ENCODE measurements around the gene TESK2.

The TESK2 gene

DNA sequence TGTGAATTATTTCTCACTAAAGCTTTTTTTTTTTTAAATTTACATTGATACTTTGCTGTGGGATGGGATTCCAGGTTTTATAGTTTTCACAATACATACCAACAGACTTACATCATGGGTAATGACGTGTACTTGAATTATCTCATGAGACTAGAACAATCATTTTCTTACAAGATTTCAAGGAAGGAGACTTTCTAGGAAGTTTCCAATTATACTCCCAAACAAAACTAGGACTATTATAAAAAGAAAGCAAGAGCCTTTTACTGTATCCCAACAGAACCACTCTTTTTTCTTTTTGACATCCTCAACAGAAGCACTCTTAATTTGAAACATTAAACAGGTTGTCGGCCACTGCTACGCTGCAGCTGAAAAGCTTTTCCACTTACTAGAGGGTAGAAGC, 48.7 kb downstream of the TESK2 start:
- TF ChIP-seq, protein P1, sequence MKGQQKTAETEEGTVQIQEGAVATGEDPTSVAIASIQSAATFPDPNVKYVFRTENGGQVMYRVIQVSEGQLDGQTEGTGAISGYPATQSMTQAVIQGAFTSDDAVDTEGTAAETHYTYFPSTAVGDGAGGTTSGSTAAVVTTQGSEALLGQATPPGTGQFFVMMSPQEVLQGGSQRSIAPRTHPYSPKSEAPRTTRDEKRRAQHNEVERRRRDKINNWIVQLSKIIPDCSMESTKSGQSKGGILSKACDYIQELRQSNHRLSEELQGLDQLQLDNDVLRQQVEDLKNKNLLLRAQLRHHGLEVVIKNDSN (IDR thresholded peaks at IDR 0.05), result no peak
- no peak for TF ChIP-seq CEBPB (IDR thresholded peaks at IDR 0.05)
- no peak for TF ChIP-seq NFIC (IDR thresholded peaks at IDR 0.05)
- no peak for TF ChIP-seq TAF1 (IDR thresholded peaks at IDR 0.05; ENCODE audit: low read depth)
- no peak for TF ChIP-seq RAD21 (IDR thresholded peaks at IDR 0.05; ENCODE audit: low read depth)
- no peak for TF ChIP-seq YY1 (IDR thresholded peaks at IDR 0.05; ENCODE audit: low read depth)
- TF ChIP-seq, protein P2, sequence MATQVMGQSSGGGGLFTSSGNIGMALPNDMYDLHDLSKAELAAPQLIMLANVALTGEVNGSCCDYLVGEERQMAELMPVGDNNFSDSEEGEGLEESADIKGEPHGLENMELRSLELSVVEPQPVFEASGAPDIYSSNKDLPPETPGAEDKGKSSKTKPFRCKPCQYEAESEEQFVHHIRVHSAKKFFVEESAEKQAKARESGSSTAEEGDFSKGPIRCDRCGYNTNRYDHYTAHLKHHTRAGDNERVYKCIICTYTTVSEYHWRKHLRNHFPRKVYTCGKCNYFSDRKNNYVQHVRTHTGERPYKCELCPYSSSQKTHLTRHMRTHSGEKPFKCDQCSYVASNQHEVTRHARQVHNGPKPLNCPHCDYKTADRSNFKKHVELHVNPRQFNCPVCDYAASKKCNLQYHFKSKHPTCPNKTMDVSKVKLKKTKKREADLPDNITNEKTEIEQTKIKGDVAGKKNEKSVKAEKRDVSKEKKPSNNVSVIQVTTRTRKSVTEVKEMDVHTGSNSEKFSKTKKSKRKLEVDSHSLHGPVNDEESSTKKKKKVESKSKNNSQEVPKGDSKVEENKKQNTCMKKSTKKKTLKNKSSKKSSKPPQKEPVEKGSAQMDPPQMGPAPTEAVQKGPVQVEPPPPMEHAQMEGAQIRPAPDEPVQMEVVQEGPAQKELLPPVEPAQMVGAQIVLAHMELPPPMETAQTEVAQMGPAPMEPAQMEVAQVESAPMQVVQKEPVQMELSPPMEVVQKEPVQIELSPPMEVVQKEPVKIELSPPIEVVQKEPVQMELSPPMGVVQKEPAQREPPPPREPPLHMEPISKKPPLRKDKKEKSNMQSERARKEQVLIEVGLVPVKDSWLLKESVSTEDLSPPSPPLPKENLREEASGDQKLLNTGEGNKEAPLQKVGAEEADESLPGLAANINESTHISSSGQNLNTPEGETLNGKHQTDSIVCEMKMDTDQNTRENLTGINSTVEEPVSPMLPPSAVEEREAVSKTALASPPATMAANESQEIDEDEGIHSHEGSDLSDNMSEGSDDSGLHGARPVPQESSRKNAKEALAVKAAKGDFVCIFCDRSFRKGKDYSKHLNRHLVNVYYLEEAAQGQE (IDR thresholded peaks at IDR 0.05; ENCODE audit: low read depth), result no peak
- TF ChIP-seq EGR1 (IDR thresholded peaks at IDR 0.05), result no peak

DNA sequence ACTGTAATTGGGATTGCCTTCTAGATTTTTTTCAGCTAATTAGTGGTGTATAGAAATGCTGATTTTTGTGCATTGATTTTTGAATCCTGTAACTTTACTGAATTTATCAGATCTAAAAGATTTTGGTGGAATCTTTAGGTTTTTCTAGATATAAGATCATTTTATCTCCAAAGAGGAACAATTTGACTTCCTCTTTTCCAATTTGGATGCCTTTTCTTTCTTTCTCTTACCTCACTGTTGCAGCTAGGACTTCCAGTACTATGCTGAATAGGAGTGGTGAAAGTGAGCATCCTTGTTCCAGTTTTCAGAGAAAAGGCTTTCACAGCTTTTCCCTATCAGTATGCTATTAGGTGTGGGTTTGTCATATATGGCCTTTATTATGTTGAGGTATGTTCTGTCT, 53.6 kb downstream of the TESK2 start:
- TF ChIP-seq FOXM1 (IDR thresholded peaks at IDR 0.05; ENCODE audit: borderline replicate concordance, low read depth), result no peak
- no peak for TF ChIP-seq TCF12 (IDR thresholded peaks at IDR 0.05; ENCODE audit: low read depth)
- TF ChIP-seq TAF1 (IDR thresholded peaks at IDR 0.05; ENCODE audit: low read depth), result no peak
- no peak for TF ChIP-seq ZBTB7A (IDR thresholded peaks at IDR 0.05; ENCODE audit: low read depth)
- TF ChIP-seq CREB1 (IDR thresholded peaks at IDR 0.05; ENCODE audit: low read depth), result no peak
- no peak for TF ChIP-seq YY1 (IDR thresholded peaks at IDR 0.05; ENCODE audit: low read depth)
- no peak for TF ChIP-seq NFIC (IDR thresholded peaks at IDR 0.05)
- TF ChIP-seq, protein P1 (IDR thresholded peaks at IDR 0.05), result no peak
- no peak for TF ChIP-seq TEAD4 (IDR thresholded peaks at IDR 0.05)
- TF ChIP-seq, protein P2 (IDR thresholded peaks at IDR 0.05; ENCODE audit: low read depth), result no peak
- TF ChIP-seq EP300 (IDR thresholded peaks at IDR 0.05; ENCODE audit: borderline replicate concordance), result no peak
- no peak for TF ChIP-seq RAD21 (IDR thresholded peaks at IDR 0.05; ENCODE audit: low read depth)
- TF ChIP-seq, protein P3, sequence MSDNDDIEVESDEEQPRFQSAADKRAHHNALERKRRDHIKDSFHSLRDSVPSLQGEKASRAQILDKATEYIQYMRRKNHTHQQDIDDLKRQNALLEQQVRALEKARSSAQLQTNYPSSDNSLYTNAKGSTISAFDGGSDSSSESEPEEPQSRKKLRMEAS (IDR thresholded peaks at IDR 0.05), result no peak

DNA sequence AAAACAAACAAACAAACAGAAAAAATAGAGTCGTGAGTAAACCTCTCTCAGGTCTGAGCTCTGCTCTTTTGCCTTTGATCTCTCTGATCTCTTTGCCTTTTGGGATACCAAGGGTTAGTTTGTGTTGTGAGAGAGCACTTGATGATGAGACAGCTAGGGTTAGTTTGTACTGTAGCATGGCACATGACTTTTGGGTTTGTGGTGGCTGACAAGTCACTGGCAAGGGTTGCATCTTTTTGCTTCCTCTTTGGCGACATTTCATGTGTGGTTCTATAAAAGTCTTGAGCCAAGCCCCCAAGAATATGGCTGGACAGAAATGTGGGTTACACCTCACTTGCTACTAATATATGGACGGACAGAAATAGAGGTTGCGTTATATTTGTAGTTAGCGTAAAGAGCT, 60.5 kb downstream of the TESK2 start:
- TF ChIP-seq TEAD4 (IDR thresholded peaks at IDR 0.05) (no peak), TCF12 (IDR thresholded peaks at IDR 0.05; ENCODE audit: low read depth) (no peak), EP300 (IDR thresholded peaks at IDR 0.05; ENCODE audit: borderline replicate concordance) (no peak), FOXM1 (IDR thresholded peaks at IDR 0.05; ENCODE audit: borderline replicate concordance, low read depth) (no peak), YY1 (IDR thresholded peaks at IDR 0.05; ENCODE audit: low read depth) (no peak), NFIC (IDR thresholded peaks at IDR 0.05) (no peak), CREB1 (IDR thresholded peaks at IDR 0.05; ENCODE audit: low read depth) (no peak), TAF1 (IDR thresholded peaks at IDR 0.05; ENCODE audit: low read depth) (no peak), RAD21 (IDR thresholded peaks at IDR 0.05; ENCODE audit: low read depth) (no peak), ZBTB7A (IDR thresholded peaks at IDR 0.05; ENCODE audit: low read depth) (no peak), CEBPB (IDR thresholded peaks at IDR 0.05) (no peak)
- TF ChIP-seq, protein P3 (IDR thresholded peaks at IDR 0.05), result no peak
- TF ChIP-seq, protein P1 (IDR thresholded peaks at IDR 0.05), result no peak

DNA sequence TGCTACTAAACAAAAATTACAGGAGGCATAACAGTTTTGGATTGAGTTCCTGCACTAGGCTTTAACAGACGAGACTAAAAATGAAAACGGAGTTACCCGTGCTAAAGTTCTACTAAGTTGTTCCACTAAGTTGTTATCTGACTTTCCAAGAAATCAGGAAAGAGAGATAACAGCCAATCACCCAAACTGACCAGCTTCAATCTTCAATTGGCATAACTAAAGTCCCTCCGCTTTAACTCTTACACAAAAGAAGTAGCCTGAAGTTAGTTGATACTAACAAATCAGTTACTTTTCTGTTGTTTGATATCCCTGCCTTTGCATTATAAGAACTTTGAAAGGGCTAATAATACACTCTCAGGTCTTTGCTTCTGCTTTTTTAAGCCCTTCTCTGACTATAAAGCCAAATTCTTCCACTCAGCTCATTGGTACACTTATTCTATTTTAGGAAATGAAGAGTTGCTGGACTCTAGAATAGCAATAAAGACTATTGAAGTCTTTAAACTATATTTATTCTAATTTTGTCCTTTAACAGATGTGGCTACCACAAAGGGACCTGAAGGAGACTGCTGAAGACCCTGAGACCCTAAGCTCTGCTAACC, 61.3 kb downstream of the TESK2 start:
- TF ChIP-seq CEBPB (IDR thresholded peaks at IDR 0.05), result no peak

DNA sequence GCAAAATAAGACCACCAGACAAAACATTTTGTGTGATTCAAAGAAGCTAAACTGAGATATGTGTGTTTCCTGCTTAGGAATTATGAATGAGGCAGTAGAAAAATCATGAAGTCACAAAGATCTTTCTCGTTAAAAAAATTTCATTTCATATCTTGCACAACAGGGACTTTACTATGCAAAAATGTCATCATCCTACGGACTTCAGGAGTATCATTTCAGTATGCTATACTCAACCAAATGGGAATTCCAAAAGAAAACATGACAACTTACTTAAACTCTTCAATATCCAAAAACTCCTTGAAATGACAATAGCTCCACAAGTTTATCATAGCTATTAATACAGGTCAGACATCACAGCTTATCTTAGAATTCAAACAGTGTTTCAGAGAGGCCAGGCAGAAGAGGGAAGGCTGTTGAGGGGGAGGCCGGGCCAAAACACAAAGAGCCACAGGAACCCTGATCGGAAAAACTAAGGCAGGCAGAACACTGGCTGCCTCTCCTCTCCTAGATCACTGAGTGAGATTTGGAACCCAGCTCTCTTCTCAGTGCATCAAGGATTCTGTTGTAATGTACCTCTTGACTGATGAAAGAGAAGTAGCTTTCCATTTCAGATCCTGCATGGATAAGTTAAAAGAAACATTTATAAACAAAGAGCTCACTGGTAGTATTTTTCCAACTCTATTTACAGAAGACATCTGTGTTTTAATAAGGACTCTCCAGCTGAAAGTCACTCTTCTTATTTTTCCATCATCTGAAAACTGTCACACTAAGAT, 66.9 kb downstream of the TESK2 start:
- TF ChIP-seq, protein P3 (IDR thresholded peaks at IDR 0.05), result no peak
- no peak for TF ChIP-seq NFIC (IDR thresholded peaks at IDR 0.05)
- TF ChIP-seq CREB1 (IDR thresholded peaks at IDR 0.05; ENCODE audit: low read depth), result no peak
- no peak for TF ChIP-seq RAD21 (IDR thresholded peaks at IDR 0.05; ENCODE audit: low read depth)
- TF ChIP-seq EP300 (IDR thresholded peaks at IDR 0.05; ENCODE audit: borderline replicate concordance), result no peak
- no peak for TF ChIP-seq TAF1 (IDR thresholded peaks at IDR 0.05; ENCODE audit: low read depth)
- no peak for TF ChIP-seq ZBTB7A (IDR thresholded peaks at IDR 0.05; ENCODE audit: low read depth)
- no peak for TF ChIP-seq TEAD4 (IDR thresholded peaks at IDR 0.05)
- no peak for TF ChIP-seq CEBPB (IDR thresholded peaks at IDR 0.05)
- TF ChIP-seq, protein P2 (IDR thresholded peaks at IDR 0.05; ENCODE audit: low read depth), result no peak
- no peak for TF ChIP-seq FOXM1 (IDR thresholded peaks at IDR 0.05; ENCODE audit: borderline replicate concordance, low read depth)
- no peak for TF ChIP-seq TCF12 (IDR thresholded peaks at IDR 0.05; ENCODE audit: low read depth)
- TF ChIP-seq, protein P1 (IDR thresholded peaks at IDR 0.05), result no peak
- no peak for TF ChIP-seq EGR1 (IDR thresholded peaks at IDR 0.05)

Measured in Ishikawa (cell line).